ENCODE results near the gene AP1G2. TPM values are rescaled to one million over a fixed set of nuclear protein-coding genes. Genes with fewer than 3 reads are reported as not detected.

AP1G2 gene
- total and polyA plus RNA-seq, 12 donors = 6.6 to 58.5 (median 10.8) TPM

DNA sequence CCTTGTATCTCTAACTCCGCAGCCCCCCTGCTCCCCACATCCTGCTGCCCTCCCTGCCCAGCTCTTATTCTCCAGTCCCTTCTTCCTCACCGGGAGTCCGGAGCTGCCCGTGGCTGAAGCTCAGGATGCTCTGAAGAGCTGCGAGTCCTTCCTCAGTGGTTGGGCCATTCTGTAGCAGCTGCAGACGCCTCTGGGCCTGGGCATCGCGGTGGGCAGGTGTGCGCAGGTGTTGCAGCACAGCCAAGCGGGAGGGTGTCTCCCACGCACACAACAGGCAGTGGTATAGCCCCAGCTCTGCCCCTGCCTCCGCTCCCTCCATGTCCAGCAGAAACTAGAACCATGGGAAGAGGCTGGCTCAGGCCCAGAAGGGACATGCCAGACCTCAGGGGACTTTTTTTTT, 36.2 kb downstream of the AP1G2 start:
- 93 to 96% methylated on average over 12 of the region's 12 CpGs for WGBS, 2 donors
- TF ChIP-seq, protein P1, sequence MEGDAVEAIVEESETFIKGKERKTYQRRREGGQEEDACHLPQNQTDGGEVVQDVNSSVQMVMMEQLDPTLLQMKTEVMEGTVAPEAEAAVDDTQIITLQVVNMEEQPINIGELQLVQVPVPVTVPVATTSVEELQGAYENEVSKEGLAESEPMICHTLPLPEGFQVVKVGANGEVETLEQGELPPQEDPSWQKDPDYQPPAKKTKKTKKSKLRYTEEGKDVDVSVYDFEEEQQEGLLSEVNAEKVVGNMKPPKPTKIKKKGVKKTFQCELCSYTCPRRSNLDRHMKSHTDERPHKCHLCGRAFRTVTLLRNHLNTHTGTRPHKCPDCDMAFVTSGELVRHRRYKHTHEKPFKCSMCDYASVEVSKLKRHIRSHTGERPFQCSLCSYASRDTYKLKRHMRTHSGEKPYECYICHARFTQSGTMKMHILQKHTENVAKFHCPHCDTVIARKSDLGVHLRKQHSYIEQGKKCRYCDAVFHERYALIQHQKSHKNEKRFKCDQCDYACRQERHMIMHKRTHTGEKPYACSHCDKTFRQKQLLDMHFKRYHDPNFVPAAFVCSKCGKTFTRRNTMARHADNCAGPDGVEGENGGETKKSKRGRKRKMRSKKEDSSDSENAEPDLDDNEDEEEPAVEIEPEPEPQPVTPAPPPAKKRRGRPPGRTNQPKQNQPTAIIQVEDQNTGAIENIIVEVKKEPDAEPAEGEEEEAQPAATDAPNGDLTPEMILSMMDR (IDR thresholded peaks at IDR 0.05) = no peak
- H3K4me3 ChIP-seq = no peak overlapping the region
- peaks cover 0 to 8% (median 0%) of the 10 kb centered on the region in 9 donors for H3K4me1 ChIP-seq
- no peak overlapping the region for H3K27ac ChIP-seq
- intact Hi-C loops (cut with DNase I) = loop anchor here in 3 of 10 donors (1.0 to 10.0 kb wide), 2 partner anchors 19 to 47 kb away; no protein-coding TSS in a partner anchor
- no peak for DNase-seq
- no peaks in the 10 kb centered on the region for H3K9me3 ChIP-seq
- no peaks in the 10 kb centered on the region for H3K27me3 ChIP-seq
- no peak for ATAC-seq
- no peaks in the 10 kb centered on the region for H3K36me3 ChIP-seq

DNA sequence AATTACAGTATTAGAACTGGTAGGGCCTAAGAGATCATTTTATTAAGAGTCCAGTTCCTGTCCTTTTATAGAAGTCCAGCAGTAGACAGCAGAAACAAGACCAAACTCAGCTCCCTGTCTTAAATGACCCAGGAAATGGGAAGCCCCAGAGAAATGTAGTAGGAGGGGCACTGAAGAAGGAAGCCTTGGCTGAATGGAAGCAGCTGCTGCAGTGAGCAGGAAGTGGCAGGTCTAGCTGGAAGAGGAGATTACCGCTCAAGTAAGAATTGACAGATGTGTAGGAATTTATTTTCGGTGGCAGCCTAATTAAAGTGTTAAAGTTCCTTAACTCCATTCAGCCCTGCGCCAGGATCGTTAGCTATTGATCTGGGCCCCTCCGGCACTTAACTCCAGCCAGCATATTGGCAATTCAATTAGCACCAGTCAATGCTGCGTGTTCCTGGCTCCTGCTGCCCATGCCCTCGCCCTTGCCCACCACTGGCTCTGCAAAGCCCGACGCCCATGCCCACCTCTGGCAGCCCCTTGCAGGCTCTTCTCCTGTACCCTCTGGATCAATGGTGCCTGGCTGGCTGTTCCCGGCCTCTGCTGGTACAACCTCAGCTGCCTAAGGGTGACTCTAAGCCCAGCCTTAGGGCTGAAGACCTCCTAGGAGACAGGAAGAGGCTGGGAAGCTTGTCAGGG, 37.1 kb downstream of the AP1G2 start:
- no peak for DNase-seq
- peak overlapping the region in 3 of 10 donors; percentile 8 to 39 (median 10) for H3K27ac ChIP-seq
- TF ChIP-seq, protein P1 (IDR thresholded peaks at IDR 0.05) = no peak
- WGBS, 2 donors = 71 to 79% methylated on average over 10 of the region's 10 CpGs
- no peaks in the 10 kb centered on the region for H3K9me3 ChIP-seq
- ATAC-seq = peak in 1 of 8 donors; percentile 63
- no peaks in the 10 kb centered on the region for H3K36me3 ChIP-seq
- H3K4me1 ChIP-seq = peaks cover 0 to 8% (median 0%) of the 10 kb centered on the region in 9 donors
- no peak overlapping the region for H3K4me3 ChIP-seq
- H3K27me3 ChIP-seq = no peaks in the 10 kb centered on the region
- intact Hi-C loops (cut with DNase I) = loop anchor here in 3 of 10 donors (1.0 to 10.0 kb wide), 2 partner anchors 20 to 46 kb away; no protein-coding TSS in a partner anchor

DNA sequence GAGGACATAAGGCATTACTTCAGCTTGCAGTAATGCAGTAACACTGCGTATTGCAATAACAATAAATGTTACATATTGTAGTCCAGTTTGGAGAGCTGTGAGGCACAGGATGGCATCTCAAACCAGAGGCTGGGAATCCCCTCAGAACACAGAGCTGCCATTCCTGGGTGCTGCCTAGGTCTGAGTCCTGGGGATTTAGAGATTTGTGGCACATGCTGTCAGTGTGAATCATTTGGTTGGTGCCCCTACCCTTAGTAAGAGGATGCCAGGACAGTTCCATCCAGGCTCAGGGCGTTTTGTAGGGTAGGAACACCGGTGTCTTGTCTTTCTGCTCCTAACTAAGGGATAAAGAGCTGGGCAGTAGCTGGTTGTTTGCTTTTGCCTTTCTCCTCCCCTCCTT, 38.6 kb downstream of the AP1G2 start:
- no peaks in the 10 kb centered on the region for H3K36me3 ChIP-seq
- peaks cover 0 to 8% (median 0%) of the 10 kb centered on the region in 9 donors for H3K4me1 ChIP-seq
- no peak overlapping the region for H3K4me3 ChIP-seq
- H3K27me3 ChIP-seq = no peaks in the 10 kb centered on the region
- 83 to 87% methylated on average over 3 of the region's 3 CpGs for WGBS, 2 donors
- ATAC-seq (no peak), DNase-seq (no peak)
- no peaks in the 10 kb centered on the region for H3K9me3 ChIP-seq
- no peak overlapping the region for H3K27ac ChIP-seq
- intact Hi-C loops (cut with DNase I) = no loop called here
- TF ChIP-seq, protein P1 (IDR thresholded peaks at IDR 0.05) = no peak

DNA sequence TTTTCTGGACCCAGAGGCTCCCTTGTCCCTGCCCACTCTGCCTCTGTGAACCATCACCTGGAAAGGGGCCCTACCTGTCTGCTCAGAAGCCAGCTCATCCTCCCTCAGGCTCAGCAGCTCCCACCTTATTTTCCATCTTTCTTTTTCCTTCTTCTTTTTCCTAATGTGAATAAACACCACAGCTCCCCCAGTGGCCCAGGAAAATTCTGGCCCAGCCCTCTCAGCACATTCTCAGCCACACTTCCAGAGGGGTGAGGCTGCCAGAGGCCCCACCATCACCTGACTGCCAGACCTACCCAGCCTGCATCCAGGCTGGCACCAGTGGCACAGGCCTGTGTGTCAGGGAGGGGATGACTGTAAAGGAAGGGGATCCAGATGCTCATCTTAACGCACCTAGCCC, 39.0 kb downstream of the AP1G2 start:
- H3K27ac ChIP-seq = no peak overlapping the region
- 76 to 89% methylated on average over 1 of the region's 1 CpG for WGBS, 2 donors
- no peaks in the 10 kb centered on the region for H3K27me3 ChIP-seq
- peaks cover 0 to 8% (median 0%) of the 10 kb centered on the region in 9 donors for H3K4me1 ChIP-seq
- ATAC-seq (no peak), DNase-seq (no peak)
- intact Hi-C loops (cut with DNase I) = no loop called here
- no peak overlapping the region for H3K4me3 ChIP-seq
- H3K9me3 ChIP-seq = no peaks in the 10 kb centered on the region
- TF ChIP-seq, protein P1 (IDR thresholded peaks at IDR 0.05) = peak in 1 of 9 donors; percentile 12
- no peaks in the 10 kb centered on the region for H3K36me3 ChIP-seq

Data from heart right ventricle (tissue), 16 donors.